Ovary (tissue), 3 donors: Measurements from ENCODE around the gene RANBP6.
"Not testable (repeated sequence)": the region's sequence is repeated elsewhere in the genome, so short reads cannot be mapped to it uniquely, and the experiment has no call there.

Experiments
- EP300 ChIP-seq: sonication (generic); formaldehyde crosslinking; IDR thresholded peaks from one replicate; pipeline ENCODE4 v1.6.1; 2017; ENCODE audit warnings: antibody characterized with exemption
- TF ChIP-seq, protein P1 (sequence below), 3 donors: fragments of 450-650 bp in 2 of 3; fragments of 200-600 bp in 1 of 3; IDR thresholded peaks; one replicate each; pipeline versions ENCODE4 v1.5.1 to v1.8.0; 2016 to 2022; ENCODE audit warnings: antibody characterized with exemption in 3 of 3, mild to moderate bottlenecking in 1 of 3
- donor health status: DM: no; HTN: no; CAD: no.

DNA sequence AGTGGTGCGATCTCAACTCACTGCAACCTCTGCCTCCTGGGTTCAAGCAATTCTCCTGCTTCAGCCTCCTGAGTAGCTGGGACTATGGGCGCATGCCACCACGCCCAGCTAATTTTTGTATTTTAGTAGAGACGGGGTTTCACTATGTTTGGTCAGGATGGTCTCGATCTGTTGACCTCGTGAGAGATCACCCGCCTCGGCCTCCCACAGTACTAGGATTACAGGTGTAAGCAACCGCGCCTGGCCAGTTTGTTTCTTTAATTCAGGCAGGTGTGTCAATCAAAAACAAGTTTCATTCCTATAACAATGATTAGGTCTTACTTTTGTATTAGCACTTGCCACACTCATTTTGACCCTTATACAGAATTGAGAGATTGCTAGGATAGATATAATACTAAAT is 1.6 kb upstream of the RANBP6 start:
- TF ChIP-seq, protein P1, sequence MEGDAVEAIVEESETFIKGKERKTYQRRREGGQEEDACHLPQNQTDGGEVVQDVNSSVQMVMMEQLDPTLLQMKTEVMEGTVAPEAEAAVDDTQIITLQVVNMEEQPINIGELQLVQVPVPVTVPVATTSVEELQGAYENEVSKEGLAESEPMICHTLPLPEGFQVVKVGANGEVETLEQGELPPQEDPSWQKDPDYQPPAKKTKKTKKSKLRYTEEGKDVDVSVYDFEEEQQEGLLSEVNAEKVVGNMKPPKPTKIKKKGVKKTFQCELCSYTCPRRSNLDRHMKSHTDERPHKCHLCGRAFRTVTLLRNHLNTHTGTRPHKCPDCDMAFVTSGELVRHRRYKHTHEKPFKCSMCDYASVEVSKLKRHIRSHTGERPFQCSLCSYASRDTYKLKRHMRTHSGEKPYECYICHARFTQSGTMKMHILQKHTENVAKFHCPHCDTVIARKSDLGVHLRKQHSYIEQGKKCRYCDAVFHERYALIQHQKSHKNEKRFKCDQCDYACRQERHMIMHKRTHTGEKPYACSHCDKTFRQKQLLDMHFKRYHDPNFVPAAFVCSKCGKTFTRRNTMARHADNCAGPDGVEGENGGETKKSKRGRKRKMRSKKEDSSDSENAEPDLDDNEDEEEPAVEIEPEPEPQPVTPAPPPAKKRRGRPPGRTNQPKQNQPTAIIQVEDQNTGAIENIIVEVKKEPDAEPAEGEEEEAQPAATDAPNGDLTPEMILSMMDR (IDR thresholded peaks at IDR 0.05), result not testable (repeated sequence)
- TF ChIP-seq EP300, result not testable (repeated sequence)
